Neural cell (in vitro differentiated cells): ENCODE results near the gene AK2. TPM values are rescaled to one million over a fixed set of nuclear protein-coding genes. Genes with fewer than 3 reads are reported as not detected.

Experiments
- H2AFZ ChIP-seq: fragments of 200-600, 300-800 bp; sonication (generic), shearing (Covaris generic); 2 replicates; pipeline ENCODE4 v1.6.0; 2014; ENCODE audit warnings: low read depth, mild to moderate bottlenecking, antibody characterized with exemption, low read length, moderate library complexity
- H3F3A ChIP-seq: fragments of 200-600 bp; shearing (Covaris generic); 2 replicates; pipeline ENCODE4 v1.6.1; 2016; ENCODE audit warnings: mild to moderate bottlenecking, moderate library complexity, mixed read lengths, antibody characterized with exemption, low read length; ENCODE audit not compliant: insufficient read depth, poor library complexity, severe bottlenecking
- H3K27ac ChIP-seq: fragments of 200-600, 300-800 bp; sonication (generic), shearing (Covaris generic); 2 replicates; pipeline ENCODE4 v1.5.1; 2014; ENCODE audit warnings: mild to moderate bottlenecking, low read length, moderate library complexity
- H3K27me3 ChIP-seq: fragments of 300-800, 200-600 bp; sonication (generic), shearing (Covaris generic); 2 replicates; pipeline ENCODE4 v1.6.0; 2014; ENCODE audit warnings: mild to moderate bottlenecking, low read depth, low read length, moderate library complexity; ENCODE audit not compliant: insufficient read depth
- H3K36me3 ChIP-seq: fragments of 300-800, 200-600 bp; sonication (generic), shearing (Covaris generic); 2 replicates; pipeline ENCODE4 v1.5.1; 2014; ENCODE audit warnings: mild to moderate bottlenecking, antibody characterized with exemption, low read length, moderate library complexity; ENCODE audit not compliant: insufficient read depth
- H3K4me2 ChIP-seq: fragments of 300-800, 200-600 bp; sonication (generic), shearing (Covaris generic); 2 replicates; pipeline ENCODE4 v1.6.0; 2014; ENCODE audit warnings: mild to moderate bottlenecking, low read length
- H3K4me3 ChIP-seq: fragments of 300-800, 200-600 bp; sonication (generic), shearing (Covaris generic); 2 replicates; pipeline ENCODE4 v1.5.1; 2014; ENCODE audit warnings: mild to moderate bottlenecking, low read length, moderate library complexity
- H3K79me2 ChIP-seq: fragments of 200-600 bp; shearing (Covaris generic); replicated peaks from 2 replicates; pipeline ENCODE4 v1.6.0; 2014; ENCODE audit warnings: mild to moderate bottlenecking, low read length, moderate library complexity; ENCODE audit not compliant: insufficient read depth
- H3K9ac ChIP-seq: fragments of 300-800, 200-600 bp; sonication (generic), shearing (Covaris generic); 2 replicates; pipeline ENCODE4 v1.6.1; 2016; ENCODE audit warnings: mild to moderate bottlenecking, low read length, mixed read lengths
- H3K9me2 ChIP-seq: fragments of 200-600 bp; shearing (Covaris generic); 2 replicates; pipeline ENCODE4 v1.6.1; 2016; ENCODE audit warnings: mild to moderate bottlenecking, low read length, mixed read lengths; ENCODE audit not compliant: insufficient read depth
- H3K9me3 ChIP-seq: fragments of 200-600, 300-800 bp; sonication (generic), shearing (Covaris generic); 2 replicates; pipeline ENCODE4 v1.6.1; 2016; ENCODE audit warnings: mild to moderate bottlenecking, mixed run types, low read length, moderate library complexity, mixed read lengths
- H4K20me1 ChIP-seq: fragments of 200-600 bp; shearing (Covaris generic); 2 replicates; pipeline ENCODE4 v1.6.1; 2016; ENCODE audit warnings: mild to moderate bottlenecking, mixed run types; ENCODE audit not compliant: insufficient read depth
- CTCF ChIP-seq: fragments of 450-650 bp; IDR thresholded peaks from 2 replicates; pipeline ENCODE4 v1.5.1; 2014; ENCODE audit warnings: antibody characterized with exemption, mild to moderate bottlenecking, moderate library complexity; ENCODE audit not compliant: poor library complexity, severe bottlenecking
- EP300 ChIP-seq: fragments of 450-650 bp; conservative IDR thresholded peaks from 2 replicates; pipeline ENCODE4 v1.6.1; 2014; ENCODE audit warnings: antibody characterized with exemption, mild to moderate bottlenecking, moderate library complexity; ENCODE audit not compliant: poor library complexity, severe bottlenecking
- EZH2 ChIP-seq: fragments of 200-600, 300-800 bp; shearing (Covaris generic), sonication (generic); IDR thresholded peaks from 2 replicates; pipeline ENCODE4 v1.6.1; 2014; ENCODE audit warnings: antibody characterized with exemption, low read length, borderline replicate concordance, mild to moderate bottlenecking; ENCODE audit not compliant: insufficient read depth, poor library complexity, severe bottlenecking
- MXI1 ChIP-seq: fragments of 450-650 bp; conservative IDR thresholded peaks from 2 replicates; pipeline ENCODE4 v1.6.1; 2014; ENCODE audit warnings: antibody characterized with exemption, mild to moderate bottlenecking; ENCODE audit not compliant: poor library complexity, severe bottlenecking
- POLR2AphosphoS5 ChIP-seq: IDR thresholded peaks from 2 replicates; pipeline ENCODE4 v1.6.1; 2012
- RAD21 ChIP-seq: fragments of 450-650 bp; conservative IDR thresholded peaks from 2 replicates; pipeline ENCODE4 v1.6.1; 2014; ENCODE audit warnings: antibody characterized with exemption, mild to moderate bottlenecking, moderate library complexity
- REST ChIP-seq: IDR thresholded peaks from 2 replicates; pipeline ENCODE4 v1.6.1; 2012; ENCODE audit warnings: borderline replicate concordance
- SMC3 ChIP-seq: fragments of 450-650 bp; conservative IDR thresholded peaks from 2 replicates; pipeline ENCODE4 v1.6.1; 2014; ENCODE audit warnings: antibody characterized with exemption, mild to moderate bottlenecking, moderate library complexity; ENCODE audit not compliant: poor library complexity
- TAF1 ChIP-seq: IDR thresholded peaks from 2 replicates; pipeline ENCODE4 v1.6.1; 2012; ENCODE audit warnings: low read depth
- polyA plus RNA-seq: library from polyadenylated mRNA; depleted of rRNA; stranded (reverse); fragments of >200 nt; gene quantifications from 2 replicates; pipeline ENCODE4 v1.2.3, GENCODE V29; 2014

The AK2 gene
- polyA plus RNA-seq, 1 donor from 2014 or later: 107 TPM

GRCh38 chr1:33074193-33074945, 37.7 kb upstream of the AK2 start:
- no peaks in the 10 kb centered on the region for H3K36me3 ChIP-seq
- no peak for TF ChIP-seq TAF1
- TF ChIP-seq CTCF: no peak
- TF ChIP-seq SMC3: no peak
- TF ChIP-seq MXI1: no peak
- no peak for TF ChIP-seq EP300
- TF ChIP-seq REST: no peak
- TF ChIP-seq EZH2: no peak
- no peak for TF ChIP-seq POLR2AphosphoS5
- TF ChIP-seq RAD21: no peak
- H4K20me1 ChIP-seq: no peaks in the 10 kb centered on the region
- no peaks in the 10 kb centered on the region for H3K79me2 ChIP-seq
- H3K9ac ChIP-seq: no peak overlapping the region
- no peaks in the 10 kb centered on the region for H3K9me2 ChIP-seq
- H3K27me3 ChIP-seq: no peaks in the 10 kb centered on the region
- H2AFZ ChIP-seq: no peak overlapping the region
- H3F3A ChIP-seq: no peaks in the 10 kb centered on the region
- H3K27ac ChIP-seq: no peak overlapping the region
- no peak overlapping the region for H3K4me3 ChIP-seq
- no peak overlapping the region for H3K4me2 ChIP-seq
- no peaks in the 10 kb centered on the region for H3K9me3 ChIP-seq

DNA sequence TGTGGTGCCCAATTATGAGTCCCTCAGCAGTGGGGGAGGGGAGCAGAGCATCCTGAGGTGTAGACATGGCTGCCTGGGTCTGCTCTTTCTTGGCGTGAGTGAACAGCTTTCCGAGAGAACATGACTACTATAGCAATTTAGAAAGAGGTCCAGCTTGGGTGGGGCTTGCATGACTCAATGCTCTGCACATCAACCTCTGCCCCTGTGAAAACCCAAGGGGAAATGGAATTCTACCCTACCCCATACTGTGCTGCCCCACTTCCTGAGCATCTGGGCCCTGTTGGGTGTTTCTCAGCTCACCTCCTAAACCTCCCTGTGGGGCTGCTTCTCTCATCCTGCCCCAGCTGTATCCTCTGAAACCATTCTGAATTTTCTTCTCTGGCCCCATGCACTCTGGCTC, 36.0 kb upstream of the AK2 start:
- no peaks in the 10 kb centered on the region for H4K20me1 ChIP-seq
- H3K4me3 ChIP-seq: no peak overlapping the region
- H3K9me3 ChIP-seq: no peaks in the 10 kb centered on the region
- no peaks in the 10 kb centered on the region for H3K79me2 ChIP-seq
- H3K36me3 ChIP-seq: no peaks in the 10 kb centered on the region
- H2AFZ ChIP-seq: no peak overlapping the region
- no peak overlapping the region for H3K27ac ChIP-seq
- H3F3A ChIP-seq: no peaks in the 10 kb centered on the region
- TF ChIP-seq RAD21: no peak
- TF ChIP-seq EZH2: no peak
- TF ChIP-seq CTCF: no peak
- H3K9me2 ChIP-seq: no peaks in the 10 kb centered on the region
- no peaks in the 10 kb centered on the region for H3K27me3 ChIP-seq
- no peak overlapping the region for H3K4me2 ChIP-seq
- no peak overlapping the region for H3K9ac ChIP-seq
